Measurements from ENCODE around the gene GLI3. TPM values are rescaled to one million over a fixed set of nuclear protein-coding genes. Genes with fewer than 3 reads are reported as not detected.

Gene GLI3
- total RNA-seq, 5 donors from 2014 or later (not counting 1 experiment from before 2014, with no cell fraction given), result 0.10 to 0.79 (median 0.32) TPM; not detected in 1

GRCh38 chr7:42168512-42168911, 68.5 kb downstream of the GLI3 start:
- H3K9me3 ChIP-seq, result no peaks in the 10 kb centered on the region
- no peaks in the 10 kb centered on the region for H3K36me3 Mint-ChIP-seq
- H3K36me3 ChIP-seq (ENCODE audit: control insufficient read depth in 2 of 2, extremely low read depth in 1 of 2, insufficient read depth in 1 of 2, low read length in 1 of 2), result no peaks in the 10 kb centered on the region
- ATAC-seq (replicated peaks in 1 of 4) (no peak), DNase-seq (no peak)
- no peak overlapping the region for H3K27ac Mint-ChIP-seq
- H3K4me1 Mint-ChIP-seq, result no peaks in the 10 kb centered on the region
- H3K27ac ChIP-seq (ENCODE audit: low read length), result no peak overlapping the region
- ChIA-PET POLR2A (no interaction called here), CTCF (no interaction called here)
- no peak overlapping the region for H3K4me3 Mint-ChIP-seq
- no peaks in the 10 kb centered on the region for H3K27me3 ChIP-seq (replicated peaks in 1 of 2; ENCODE audit: control insufficient read depth in 2 of 2, extremely low read depth in 1 of 2, insufficient read depth in 2 of 2, low read length in 1 of 2)
- H3K4me1 ChIP-seq (ENCODE audit: control insufficient read depth in 1 of 2, extremely low read depth in 1 of 2, insufficient read depth in 2 of 2, low read length in 2 of 2), result no peaks in the 10 kb centered on the region
- H3K4me3 ChIP-seq (ENCODE audit: control insufficient read depth in 1 of 2, extremely low read depth in 1 of 2, low read length in 1 of 2), result no peak overlapping the region
- no peaks in the 10 kb centered on the region for H3K27me3 Mint-ChIP-seq
- H3K9me3 Mint-ChIP-seq, result no peaks in the 10 kb centered on the region
- 70% methylated on average over 2 of the region's 8 CpGs for WGBS (ENCODE audit: insufficient coverage)

- ATAC-seq (replicated peaks in 1 of 4) (no peak), DNase-seq (no peak)
- no peaks in the 10 kb centered on the region for H3K36me3 ChIP-seq (ENCODE audit: control insufficient read depth in 2 of 2, extremely low read depth in 1 of 2, insufficient read depth in 1 of 2, low read length in 1 of 2)
- H3K27me3 Mint-ChIP-seq, result no peaks in the 10 kb centered on the region
- no peak overlapping the region for H3K27ac ChIP-seq (ENCODE audit: low read length)
- no peak overlapping the region for H3K27ac Mint-ChIP-seq
- no peaks in the 10 kb centered on the region for H3K36me3 Mint-ChIP-seq
- no peak overlapping the region for H3K4me3 ChIP-seq (ENCODE audit: control insufficient read depth in 1 of 2, extremely low read depth in 1 of 2, low read length in 1 of 2)
- H3K9me3 Mint-ChIP-seq, result no peaks in the 10 kb centered on the region
- no peaks in the 10 kb centered on the region for H3K9me3 ChIP-seq
- H3K4me3 Mint-ChIP-seq, result no peak overlapping the region
- H3K27me3 ChIP-seq (replicated peaks in 1 of 2; ENCODE audit: control insufficient read depth in 2 of 2, extremely low read depth in 1 of 2, insufficient read depth in 2 of 2, low read length in 1 of 2), result no peaks in the 10 kb centered on the region
- no peaks in the 10 kb centered on the region for H3K4me1 ChIP-seq (ENCODE audit: control insufficient read depth in 1 of 2, extremely low read depth in 1 of 2, insufficient read depth in 2 of 2, low read length in 2 of 2)
- CTCF ChIA-PET, result no interaction called here
- H3K4me1 Mint-ChIP-seq, result no peaks in the 10 kb centered on the region
- POLR2A ChIA-PET, result no interaction called here
Measured at GRCh38 chr7:42167631-42168236, 69.3 kb downstream of the GLI3 start.

GRCh38 chr7:42167206-42167605, 69.8 kb downstream of the GLI3 start:
- CTCF ChIA-PET, result no interaction called here
- Mint-ChIP-seq H3K27ac (no peak overlapping the region), H3K9me3 (no peaks in the 10 kb centered on the region), H3K36me3 (no peaks in the 10 kb centered on the region), H3K4me1 (no peaks in the 10 kb centered on the region), H3K27me3 (no peaks in the 10 kb centered on the region), H3K4me3 (no peak overlapping the region)
- no CpG with 5 or more reads among the region's 2 CpGs for WGBS (ENCODE audit: insufficient coverage)
- no peak for ATAC-seq (replicated peaks in 1 of 4)
- Histone ChIP-seq H3K27me3 (replicated peaks in 1 of 2; ENCODE audit: control insufficient read depth in 2 of 2, extremely low read depth in 1 of 2, insufficient read depth in 2 of 2, low read length in 1 of 2) (no peaks in the 10 kb centered on the region), H3K9me3 (no peaks in the 10 kb centered on the region), H3K4me1 (ENCODE audit: control insufficient read depth in 1 of 2, extremely low read depth in 1 of 2, insufficient read depth in 2 of 2, low read length in 2 of 2) (no peaks in the 10 kb centered on the region), H3K4me3 (ENCODE audit: control insufficient read depth in 1 of 2, extremely low read depth in 1 of 2, low read length in 1 of 2) (no peak overlapping the region), H3K27ac (ENCODE audit: low read length) (no peak overlapping the region), H3K36me3 (ENCODE audit: control insufficient read depth in 2 of 2, extremely low read depth in 1 of 2, insufficient read depth in 1 of 2, low read length in 1 of 2) (no peaks in the 10 kb centered on the region)
- POLR2A ChIA-PET, result no interaction called here
- no peak for DNase-seq

- Mint-ChIP-seq H3K9me3 (no peaks in the 10 kb centered on the region), H3K27me3 (no peaks in the 10 kb centered on the region), H3K4me3 (no peak overlapping the region), H3K36me3 (no peaks in the 10 kb centered on the region), H3K27ac (no peak overlapping the region), H3K4me1 (no peaks in the 10 kb centered on the region)
- Histone ChIP-seq H3K9me3 (no peaks in the 10 kb centered on the region), H3K4me3 (ENCODE audit: control insufficient read depth in 1 of 2, extremely low read depth in 1 of 2, low read length in 1 of 2) (no peak overlapping the region), H3K36me3 (ENCODE audit: control insufficient read depth in 2 of 2, extremely low read depth in 1 of 2, insufficient read depth in 1 of 2, low read length in 1 of 2) (no peaks in the 10 kb centered on the region), H3K4me1 (ENCODE audit: control insufficient read depth in 1 of 2, extremely low read depth in 1 of 2, insufficient read depth in 2 of 2, low read length in 2 of 2) (no peaks in the 10 kb centered on the region), H3K27ac (ENCODE audit: low read length) (no peak overlapping the region), H3K27me3 (replicated peaks in 1 of 2; ENCODE audit: control insufficient read depth in 2 of 2, extremely low read depth in 1 of 2, insufficient read depth in 2 of 2, low read length in 1 of 2) (no peaks in the 10 kb centered on the region)
- CTCF ChIA-PET, result no interaction called here
- POLR2A ChIA-PET, result no interaction called here
- no CpG with 5 or more reads among the region's 5 CpGs for WGBS (ENCODE audit: insufficient coverage)
- ATAC-seq (replicated peaks in 1 of 4) (no peak), DNase-seq (no peak)
Measured at GRCh38 chr7:42164881-42165428, 72.1 kb downstream of the GLI3 start.

GRCh38 chr7:42162560-42163325, 74.3 kb downstream of the GLI3 start:
- no peaks in the 10 kb centered on the region for H3K27me3 ChIP-seq (replicated peaks in 1 of 2; ENCODE audit: control insufficient read depth in 2 of 2, extremely low read depth in 1 of 2, insufficient read depth in 2 of 2, low read length in 1 of 2)
- ChIA-PET POLR2A (no interaction called here), CTCF (no interaction called here)
- no peak for DNase-seq
- whole genome bisulfite sequencing (ENCODE audit: insufficient coverage), result 82% methylated on average over 5 of the region's 7 CpGs
- Mint-ChIP-seq H3K27ac (no peak overlapping the region), H3K27me3 (no peaks in the 10 kb centered on the region), H3K4me1 (no peaks in the 10 kb centered on the region), H3K4me3 (no peak overlapping the region), H3K36me3 (no peaks in the 10 kb centered on the region), H3K9me3 (no peaks in the 10 kb centered on the region)
- H3K4me3 ChIP-seq (ENCODE audit: control insufficient read depth in 1 of 2, extremely low read depth in 1 of 2, low read length in 1 of 2), result no peak overlapping the region
- H3K4me1 ChIP-seq (ENCODE audit: control insufficient read depth in 1 of 2, extremely low read depth in 1 of 2, insufficient read depth in 2 of 2, low read length in 2 of 2), result no peaks in the 10 kb centered on the region
- no peak overlapping the region for H3K27ac ChIP-seq (ENCODE audit: low read length)
- H3K9me3 ChIP-seq, result no peaks in the 10 kb centered on the region
- no peaks in the 10 kb centered on the region for H3K36me3 ChIP-seq (ENCODE audit: control insufficient read depth in 2 of 2, extremely low read depth in 1 of 2, insufficient read depth in 1 of 2, low read length in 1 of 2)
- ATAC-seq (replicated peaks in 1 of 4), result no peak

- no CpG with 5 or more reads among the region's 2 CpGs for WGBS (ENCODE audit: insufficient coverage)
- no peak for ATAC-seq (replicated peaks in 1 of 4)
- no peaks in the 10 kb centered on the region for H3K36me3 ChIP-seq (ENCODE audit: control insufficient read depth in 2 of 2, extremely low read depth in 1 of 2, insufficient read depth in 1 of 2, low read length in 1 of 2)
- no peak overlapping the region for H3K4me3 Mint-ChIP-seq
- H3K36me3 Mint-ChIP-seq, result no peaks in the 10 kb centered on the region
- no peaks in the 10 kb centered on the region for H3K9me3 Mint-ChIP-seq
- H3K27me3 Mint-ChIP-seq, result no peaks in the 10 kb centered on the region
- H3K4me1 ChIP-seq (ENCODE audit: control insufficient read depth in 1 of 2, extremely low read depth in 1 of 2, insufficient read depth in 2 of 2, low read length in 2 of 2), result no peaks in the 10 kb centered on the region
- no peaks in the 10 kb centered on the region for H3K4me1 Mint-ChIP-seq
- no peak for DNase-seq
- CTCF ChIA-PET, result no interaction called here
- no peaks in the 10 kb centered on the region for H3K9me3 ChIP-seq
- POLR2A ChIA-PET, result no interaction called here
- H3K4me3 ChIP-seq (ENCODE audit: control insufficient read depth in 1 of 2, extremely low read depth in 1 of 2, low read length in 1 of 2), result no peak overlapping the region
- no peak overlapping the region for H3K27ac ChIP-seq (ENCODE audit: low read length)
- H3K27me3 ChIP-seq (replicated peaks in 1 of 2; ENCODE audit: control insufficient read depth in 2 of 2, extremely low read depth in 1 of 2, insufficient read depth in 2 of 2, low read length in 1 of 2), result no peaks in the 10 kb centered on the region
- no peak overlapping the region for H3K27ac Mint-ChIP-seq
Measured at GRCh38 chr7:42161719-42162118, 75.3 kb downstream of the GLI3 start.

All from T-cell (primary cell).